GM12878 (cell line): Measurements from ENCODE around the gene VASH1. TPM values are rescaled to one million over a fixed set of nuclear protein-coding genes. Genes with fewer than 3 reads are reported as not detected.

Experiments used
- ATAC-seq: fragments of 200-7000 bp; cut with Tn5 transposase; 3 replicates; pipeline ENCODE4 v1.9.1; 2020; ENCODE audit warnings: mild to moderate bottlenecking, moderate library complexity
- BruUV-seq: library from RNA; stranded (reverse); fragments of 400-500 nt; replicated peaks from 2 replicates; lab custom pipeline; 2021; lab: Mats Ljungman, UMichigan
- CTCF ChIA-PET: fragments of 300-600 bp; sonication (Branson Sonifier 250); formaldehyde crosslinking; extraction: SDS; loops from one replicate; lab custom pipeline; 2021; ENCODE audit warnings: inconsistent platforms; lab: Yijun Ruan, JAX
- POLR2A ChIA-PET: fragments of 350-600 bp; formaldehyde crosslinking; extraction: SDS; loops from one replicate; lab custom pipeline; 2021; ENCODE audit warnings: inconsistent platforms; lab: Charles Lee
- RAD21 ChIA-PET: fragments of 300-600 bp; sonication (Branson Sonifier 250); formaldehyde crosslinking; loops from one replicate; lab custom pipeline; 2023; ENCODE audit warnings: antibody characterized with exemption; ENCODE audit not compliant: unreplicated experiment; lab: Charles Lee
- SMC1A ChIA-PET: fragments of 300-600 bp; sonication (Branson Sonifier 250); formaldehyde crosslinking; loops from one replicate; lab custom pipeline; 2023; ENCODE audit not compliant: unreplicated experiment, uncharacterized antibody; lab: Charles Lee
- DNase-seq: peaks from one replicate; pipeline ENCODE4 v3.0.0-alpha.2; 2011; ENCODE audit warnings: low read depth, low spot score
- FAIRE-seq: peaks from 3 replicates; lab custom pipeline; 2011; peaks lifted over from hg19 to GRCh38; lab: Jason Lieb, UNC
- H2AFZ ChIP-seq: 2 replicates; pipeline ENCODE4 v1.6.0; 2011; ENCODE audit warnings: low read depth, low read length, control low read depth; ENCODE audit not compliant: control insufficient read depth
- H3K27ac ChIP-seq: 2 replicates; pipeline ENCODE4 v1.5.1; 2011; ENCODE audit warnings: control low read depth; ENCODE audit not compliant: control insufficient read depth, insufficient read depth
- H3K27me3 ChIP-seq, 2 experiments: replicated peaks in 1 of 2; 2 replicates each; pipeline versions ENCODE4 v1.6.0 to v1.6.1; 2011; ENCODE audit warnings: low read length in 1 of 2; ENCODE audit not compliant: control insufficient read depth in 2 of 2, insufficient read depth in 2 of 2
- H3K36me3 ChIP-seq, 2 experiments: 2 replicates each; pipeline ENCODE4 v1.5.1; 2011; ENCODE audit warnings: low read length in 1 of 2; ENCODE audit not compliant: control insufficient read depth in 2 of 2, insufficient read depth in 2 of 2
- H3K4me1 ChIP-seq: 2 replicates; pipeline ENCODE4 v1.6.1; 2011; ENCODE audit warnings: mild to moderate bottlenecking, low read length, moderate library complexity, mixed read lengths; ENCODE audit not compliant: control insufficient read depth, insufficient read depth
- H3K4me2 ChIP-seq: 2 replicates; pipeline ENCODE4 v1.6.0; 2011; ENCODE audit warnings: control low read depth; ENCODE audit not compliant: control insufficient read depth, insufficient read depth
- H3K4me3 ChIP-seq: fragments of 200-600 bp; sonication (generic); 2 replicates; pipeline ENCODE4 v1.5.1; 2016
- H3K79me2 ChIP-seq: 2 replicates; pipeline ENCODE4 v1.6.0; 2011; ENCODE audit warnings: low read length; ENCODE audit not compliant: control insufficient read depth, insufficient read depth
- H3K9ac ChIP-seq: 2 replicates; pipeline ENCODE4 v1.8.0; 2011; ENCODE audit warnings: low read length, control low read depth, mixed read lengths; ENCODE audit not compliant: control insufficient read depth, insufficient read depth
- H3K9me3 ChIP-seq: replicated peaks from 3 replicates; pipeline ENCODE4 v1.5.1; 2011; ENCODE audit warnings: mild to moderate bottlenecking, low read length; ENCODE audit not compliant: control insufficient read depth, insufficient read depth
- H4K20me1 ChIP-seq: 2 replicates; pipeline ENCODE4 v1.6.0; 2011; ENCODE audit not compliant: control insufficient read depth, insufficient read depth
- BRCA1 ChIP-seq: IDR thresholded peaks from 2 replicates; pipeline ENCODE4 v1.6.1; 2011; ENCODE audit warnings: low read depth, low read length, improper control_type of control experiment
- CBX3 ChIP-seq: fragments of 200-600 bp; sonication (generic); IDR thresholded peaks from 2 replicates; pipeline ENCODE4 v1.6.1; 2016; ENCODE audit warnings: low read depth, borderline replicate concordance
- DPF2 ChIP-seq: fragments of 450-650 bp; IDR thresholded peaks from 2 replicates; pipeline ENCODE4 v1.6.1; 2017; ENCODE audit warnings: mild to moderate bottlenecking
- ETV6 ChIP-seq, 2 experiments: fragments of 450-650 bp in 1 of 2; IDR thresholded peaks in 1 of 2; conservative IDR thresholded peaks in 1 of 2; 2 replicates each; pipeline ENCODE4 v1.6.1; 2014; ENCODE audit warnings: antibody characterized with exemption in 1 of 2, borderline replicate concordance in 1 of 2, low read depth in 1 of 2, mild to moderate bottlenecking in 1 of 2, moderate library complexity in 1 of 2
- FOXK2 ChIP-seq: fragments of 450-650 bp; IDR thresholded peaks from 2 replicates; pipeline ENCODE4 v1.6.1; 2017; ENCODE audit warnings: mild to moderate bottlenecking, moderate library complexity
- IRF3 ChIP-seq: fragments of 450-650 bp; IDR thresholded peaks from 2 replicates; pipeline ENCODE4 v1.6.1; 2014; ENCODE audit warnings: mild to moderate bottlenecking
- JUNB ChIP-seq: IDR thresholded peaks from 2 replicates; pipeline ENCODE4 v1.6.1; 2016; ENCODE audit warnings: antibody characterized with exemption, mild to moderate bottlenecking
- MAX ChIP-seq: IDR thresholded peaks from 2 replicates; pipeline ENCODE4 v1.6.1; 2012; ENCODE audit warnings: low read depth, low read length, improper control_type of control experiment
- NBN ChIP-seq: fragments of 450-650 bp; IDR thresholded peaks from 2 replicates; pipeline ENCODE4 v1.6.1; 2016
- PAX5 ChIP-seq: IDR thresholded peaks from 2 replicates; pipeline ENCODE4 v1.6.1; 2011; ENCODE audit warnings: low read depth, low read length, borderline replicate concordance
- RELA ChIP-seq: fragments of 450-650 bp; IDR thresholded peaks from 2 replicates; pipeline ENCODE4 v1.8.0; 2014; ENCODE audit warnings: borderline replicate concordance; ENCODE audit not compliant: partially characterized antibody
- SIN3A ChIP-seq: IDR thresholded peaks from 2 replicates; pipeline ENCODE4 v1.6.1; 2012; ENCODE audit warnings: low read depth, low read length, improper control_type of control experiment
- SUPT20H ChIP-seq: IDR thresholded peaks from 2 replicates; pipeline ENCODE4 v1.6.1; 2011; ENCODE audit warnings: low read depth, mild to moderate bottlenecking, low read length, moderate library complexity, borderline replicate concordance; ENCODE audit not compliant: control insufficient read depth
- TAF1 ChIP-seq: IDR thresholded peaks from 2 replicates; pipeline ENCODE4 v1.6.1; 2011; ENCODE audit warnings: mild to moderate bottlenecking, low read depth, low read length, borderline replicate concordance
- TCF3 ChIP-seq: IDR thresholded peaks from 2 replicates; pipeline ENCODE4 v1.6.1; 2012; ENCODE audit warnings: low read depth, mild to moderate bottlenecking, low read length, borderline replicate concordance; ENCODE audit not compliant: insufficient read depth
- ZBED1 ChIP-seq: IDR thresholded peaks from 2 replicates; pipeline ENCODE4 v1.6.1; 2016; ENCODE audit warnings: borderline replicate concordance
- ZNF217 ChIP-seq: fragments of 450-650 bp; IDR thresholded peaks from 2 replicates; pipeline ENCODE4 v1.6.1; 2017; ENCODE audit warnings: antibody characterized with exemption, mild to moderate bottlenecking
- WGBS: methylation state at CpG from one replicate; pipeline ENCODE4 v1.1.6; 2016; ENCODE audit warnings: low lambda C conversion rate; ENCODE audit not compliant: insufficient replicate concordance, insufficient coverage; ENCODE audit errors: missing lambda C conversion rate; 5-methylcytosine and 5-hydroxymethylcytosine counted together
- in situ Hi-C: fragments of 300-500 bp; cut with MboI; formaldehyde crosslinking; loops from 9 replicates; pipeline ENCODE4 v1.14.3; 2018; ENCODE audit warnings: mixed read lengths
- intact Hi-C: fragments of 100-400 bp; cut with micrococcal nuclease; formaldehyde crosslinking; loops from one replicate; pipeline ENCODE4 v1.14.2; 2022; ENCODE audit not compliant: unreplicated experiment
- polyA plus RNA-seq, 11 experiments: library from polyadenylated mRNA; depleted of rRNA in 4 of 11; unstranded in 6 of 11; stranded (reverse) in 5 of 11; fragments of >200 nt; fragmentation: Nextera tagmentation in 4 of 11; fragmentation: Illumina TruSeq in 1 of 11; extraction: Ambion mirVana in 4 of 11; extraction: Trizol in 1 of 11; gene quantifications; 1 replicate in 1 of 11; 2 replicates in 10 of 11; pipeline versions ENCODE4 v1.2.1 to v1.2.3, GENCODE V29; 2011 to 2016; ENCODE audit warnings: inconsistent platforms in 2 of 11, missing spikeins in 2 of 11, low read depth in 1 of 11
- total RNA-seq, 4 experiments: library from RNA; depleted of rRNA in 3 of 4; stranded (reverse); fragments of >200 nt in 3 of 4; fragmentation: Illumina TruSeq in 1 of 4; extraction: Trizol in 1 of 4; gene quantifications; 2 replicates each; pipeline versions ENCODE4 v1.2.1 to v1.2.3, GENCODE V29; 2013 to 2021

The VASH1 gene
- total and polyA plus RNA-seq, 10 of the 15 experiments (the other 5 are each of a cell fraction or from before 2014, with no cell fraction given), result 0.06 to 2.3 (median 0.53) TPM

GRCh38 chr14:76786601-76787000, 25.3 kb downstream of the VASH1 start (continued):
- no peak for TF ChIP-seq MAX

GRCh38 chr14:76792422-76792821, 31.2 kb downstream of the VASH1 start:
- Histone ChIP-seq H3K36me3 (peaks cover 10% of the 10 kb centered on the region in 2 experiments), H3K9me3 (no peaks in the 10 kb centered on the region), H4K20me1 (no peaks in the 10 kb centered on the region), H3K4me1 (no peaks in the 10 kb centered on the region), H3K79me2 (no peaks in the 10 kb centered on the region), H3K4me2 (no peak overlapping the region), H2AFZ (no peak overlapping the region), H3K27me3 (no peaks in the 10 kb centered on the region), H3K9ac (no peak overlapping the region), H3K27ac (no peak overlapping the region), H3K4me3 (no peak overlapping the region)
- intact Hi-C loops (no loop called here), in situ Hi-C loops (no loop called here)
- ChIA-PET POLR2A (no interaction called here), SMC1A (interaction anchor here (0.7 kb wide), 1 partner anchor 19 kb away, joined by 3 read pairs; no protein-coding TSS in a partner anchor), RAD21 (no interaction called here), CTCF (no interaction called here)
- no peak for DNase-seq
- no TSS peak for BruUV-seq
- 100% methylated on average over 2 of the region's 2 CpGs for WGBS
- ATAC-seq, result no peak
- FAIRE-seq, result no peak
- TF ChIP-seq FOXK2 (no peak), TCF3 (no peak), JUNB (no peak), DPF2 (no peak), BRCA1 (no peak), CBX3 (no peak), ETV6 (conservative IDR thresholded peaks at IDR 0.05 in 1 of 2, IDR thresholded peaks at IDR 0.05 in 1 of 2; ENCODE audit: borderline replicate concordance in 1 of 2, low read depth in 1 of 2) (no peak), NBN (no peak), SUPT20H (no peak), ZBED1 (no peak), PAX5 (no peak), SIN3A (no peak), ZNF217 (no peak), TAF1 (no peak), RELA (no peak), IRF3 (no peak)
